Natural killer cell (primary cell): ENCODE measurements around the gene TRAK1. TPM values are rescaled to one million over a fixed set of nuclear protein-coding genes. Genes with fewer than 3 reads are reported as not detected.

Experiments used
- ATAC-seq, 3 donors: fragments of 150-1000 bp in 2 of 3; fragments of 200-7000 bp in 1 of 3; cut with Tn5 transposase; 1 replicate in 1 of 3; 2 replicates in 2 of 3; pipeline ENCODE4 v1.10.0; 2021; ENCODE audit warnings: mild to moderate bottlenecking in 2 of 3, moderate library complexity in 2 of 3
- DNase-seq, 2 donors: peaks; one replicate each; pipeline versions ENCODE4 v3.0.0 to v3.0.0-alpha.2; 2013 to 2021; ENCODE audit warnings: mixed read lengths in 1 of 2
- H3K27ac ChIP-seq: one replicate; pipeline ENCODE4 v1.5.1; 2013; ENCODE audit warnings: mild to moderate bottlenecking, low read length
- H3K27me3 ChIP-seq: one replicate; pipeline ENCODE4 v1.6.1; 2013; ENCODE audit warnings: low read length; ENCODE audit not compliant: control insufficient read depth, insufficient read depth
- H3K36me3 ChIP-seq: one replicate; pipeline ENCODE4 v1.6.1; 2013; ENCODE audit warnings: low read length; ENCODE audit not compliant: control insufficient read depth, insufficient read depth
- H3K4me1 ChIP-seq: one replicate; pipeline ENCODE4 v1.6.1; 2013; ENCODE audit warnings: low read length; ENCODE audit not compliant: control insufficient read depth, insufficient read depth
- H3K4me3 ChIP-seq: one replicate; pipeline ENCODE4 v1.5.1; 2013; ENCODE audit warnings: low read length
- H3K9me3 ChIP-seq: one replicate; pipeline ENCODE4 v1.6.1; 2013; ENCODE audit warnings: low read length; ENCODE audit not compliant: control insufficient read depth, insufficient read depth
- H3K27ac Mint-ChIP-seq, 2 donors: one replicate each; pipeline ENCODE4 v1.8.0; 2022; ENCODE audit warnings: mild to moderate bottlenecking in 2 of 2, mixed read lengths in 2 of 2, moderate library complexity in 1 of 2
- H3K27me3 Mint-ChIP-seq, 2 donors: one replicate each; pipeline ENCODE4 v1.8.0; 2022; ENCODE audit warnings: low read depth in 2 of 2, mixed read lengths in 2 of 2
- H3K36me3 Mint-ChIP-seq: one replicate; pipeline ENCODE4 v1.8.0; 2022; ENCODE audit warnings: mixed read lengths
- H3K4me1 Mint-ChIP-seq, 2 donors: one replicate each; pipeline ENCODE4 v1.8.0; 2022; ENCODE audit warnings: mixed read lengths in 2 of 2
- H3K4me3 Mint-ChIP-seq: one replicate; pipeline ENCODE4 v1.8.0; 2022; ENCODE audit warnings: mild to moderate bottlenecking, moderate library complexity, mixed read lengths
- H3K9me3 Mint-ChIP-seq, 2 donors: one replicate each; pipeline ENCODE4 v1.8.0; 2022; ENCODE audit warnings: mixed read lengths in 2 of 2
- WGBS: methylation state at CpG from one replicate; pipeline ENCODE4 v1.1.7; 2013; ENCODE audit warnings: missing lambda C conversion rate; ENCODE audit not compliant: insufficient coverage; 5-methylcytosine and 5-hydroxymethylcytosine counted together
- intact Hi-C: fragments of 100-400 bp; cut with micrococcal nuclease; formaldehyde crosslinking; loops from one replicate; pipeline ENCODE4 v1.14.2; 2022
- total RNA-seq, 4 donors: library from RNA; stranded (reverse); fragments of 120-200 nt in 1 of 4; gene quantifications; one replicate each; pipeline versions ENCODE4 v1.2.3 to v1.2.4, GENCODE V29; 2013 to 2022
- TF ChIP-seq, protein P1 (sequence below): fragments of 200-600 bp; IDR thresholded peaks from one replicate; pipeline ENCODE4 v1.8.0; 2022; ENCODE audit warnings: antibody characterized with exemption

Gene TRAK1
- total RNA-seq, 3 donors from 2014 or later (not counting 1 experiment from before 2014, with no cell fraction given): 30.7 to 31.8 (median 31.8) TPM

DNA sequence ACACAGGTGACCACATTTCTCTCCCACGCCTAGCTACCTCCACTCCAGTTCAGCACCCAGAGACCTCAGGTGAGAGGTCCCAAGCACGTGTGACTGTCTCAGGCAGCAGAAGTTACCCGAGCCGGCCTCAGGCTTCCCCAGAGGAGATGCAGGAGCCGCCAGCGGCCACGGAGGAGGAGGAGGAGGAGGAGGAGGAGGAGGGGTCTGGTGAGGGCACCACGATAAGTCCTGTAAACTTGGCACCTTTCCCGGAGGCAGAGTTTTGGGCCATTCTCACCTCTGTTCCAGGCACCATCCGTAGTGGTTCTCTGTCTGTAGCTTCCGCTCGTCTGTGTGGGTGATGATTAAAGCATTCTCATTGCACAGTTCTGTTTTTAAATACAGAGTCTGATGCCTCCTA lies 118.8 kb downstream of the TRAK1 start:
- peaks cover 18% of the 10 kb centered on the region for H3K4me1 ChIP-seq
- H3K27me3 ChIP-seq: no peaks in the 10 kb centered on the region
- ATAC-seq (no peak), DNase-seq (no peak)
- H3K27ac ChIP-seq: no peak overlapping the region
- H3K36me3 Mint-ChIP-seq: peaks cover 11% of the 10 kb centered on the region
- no peaks in the 10 kb centered on the region for H3K9me3 Mint-ChIP-seq
- peaks cover 33% of the 10 kb centered on the region for H3K36me3 ChIP-seq
- no peaks in the 10 kb centered on the region for H3K9me3 ChIP-seq
- H3K4me3 ChIP-seq: no peak overlapping the region
- intact Hi-C loops: no loop called here
- H3K4me1 Mint-ChIP-seq: peaks cover 24% of the 10 kb centered on the region in 2 donors
- H3K27me3 Mint-ChIP-seq: no peaks in the 10 kb centered on the region
- TF ChIP-seq, protein P1, sequence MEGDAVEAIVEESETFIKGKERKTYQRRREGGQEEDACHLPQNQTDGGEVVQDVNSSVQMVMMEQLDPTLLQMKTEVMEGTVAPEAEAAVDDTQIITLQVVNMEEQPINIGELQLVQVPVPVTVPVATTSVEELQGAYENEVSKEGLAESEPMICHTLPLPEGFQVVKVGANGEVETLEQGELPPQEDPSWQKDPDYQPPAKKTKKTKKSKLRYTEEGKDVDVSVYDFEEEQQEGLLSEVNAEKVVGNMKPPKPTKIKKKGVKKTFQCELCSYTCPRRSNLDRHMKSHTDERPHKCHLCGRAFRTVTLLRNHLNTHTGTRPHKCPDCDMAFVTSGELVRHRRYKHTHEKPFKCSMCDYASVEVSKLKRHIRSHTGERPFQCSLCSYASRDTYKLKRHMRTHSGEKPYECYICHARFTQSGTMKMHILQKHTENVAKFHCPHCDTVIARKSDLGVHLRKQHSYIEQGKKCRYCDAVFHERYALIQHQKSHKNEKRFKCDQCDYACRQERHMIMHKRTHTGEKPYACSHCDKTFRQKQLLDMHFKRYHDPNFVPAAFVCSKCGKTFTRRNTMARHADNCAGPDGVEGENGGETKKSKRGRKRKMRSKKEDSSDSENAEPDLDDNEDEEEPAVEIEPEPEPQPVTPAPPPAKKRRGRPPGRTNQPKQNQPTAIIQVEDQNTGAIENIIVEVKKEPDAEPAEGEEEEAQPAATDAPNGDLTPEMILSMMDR: no peak
- H3K4me3 Mint-ChIP-seq: no peak overlapping the region
- 94% methylated on average over 12 of the region's 12 CpGs for WGBS
- no peak overlapping the region for H3K27ac Mint-ChIP-seq

DNA sequence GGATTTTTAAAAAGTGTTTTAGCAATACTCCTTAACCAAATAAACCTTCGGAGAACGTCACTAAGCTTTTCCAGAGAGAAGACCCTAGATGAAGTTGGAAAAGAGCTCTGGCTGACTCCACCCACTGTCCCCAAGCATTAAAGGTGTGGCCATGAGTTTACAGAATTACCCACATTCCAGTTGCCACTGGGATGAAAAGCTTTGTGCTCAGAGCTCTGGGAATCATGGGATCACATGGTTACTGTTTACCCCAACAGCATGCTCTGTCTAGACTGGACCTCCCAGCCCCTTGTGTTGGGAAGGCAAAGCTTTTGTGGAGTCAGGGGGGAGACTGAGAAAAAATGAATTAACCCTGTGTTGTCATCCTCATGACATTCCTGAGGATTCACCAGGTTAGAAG lies 119.6 kb downstream of the TRAK1 start:
- Histone ChIP-seq H3K4me3 (no peak overlapping the region), H3K9me3 (no peaks in the 10 kb centered on the region), H3K27me3 (no peaks in the 10 kb centered on the region), H3K36me3 (peaks cover 29% of the 10 kb centered on the region), H3K4me1 (peaks cover 18% of the 10 kb centered on the region), H3K27ac (no peak overlapping the region)
- Mint-ChIP-seq H3K9me3 (no peaks in the 10 kb centered on the region), H3K27ac (no peak overlapping the region), H3K36me3 (peaks cover 11% of the 10 kb centered on the region), H3K4me1 (peaks cover 26 to 29% of the 10 kb centered on the region in 2 donors), H3K27me3 (no peaks in the 10 kb centered on the region), H3K4me3 (no peak overlapping the region)
- TF ChIP-seq, protein P1: no peak
- intact Hi-C loops: no loop called here
- WGBS: 100% methylated on average over 2 of the region's 2 CpGs
- DNase-seq: no peak
- no peak for ATAC-seq

DNA sequence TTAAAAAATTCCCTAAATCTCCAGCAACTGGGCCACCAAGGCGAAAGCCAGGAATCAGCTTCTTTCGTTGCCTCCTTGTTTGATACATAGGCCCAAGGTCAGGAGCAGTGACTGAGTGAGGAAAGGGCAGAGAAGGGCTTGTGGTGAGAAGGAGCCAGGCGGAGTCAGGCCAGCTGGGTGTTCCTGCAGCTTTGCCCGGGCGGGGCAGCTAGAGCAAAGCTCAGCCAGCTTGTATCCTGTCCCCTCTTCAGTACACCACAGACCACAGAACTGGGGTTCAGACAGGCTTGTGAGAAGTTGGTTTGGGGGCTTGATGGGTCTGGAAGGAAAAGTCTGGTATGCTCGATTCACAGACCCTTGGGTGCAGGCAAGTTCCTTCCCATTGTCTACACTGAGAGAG lies 122.3 kb downstream of the TRAK1 start:
- H3K27ac Mint-ChIP-seq: peak overlapping the region; percentile 35 to 53
- H3K27me3 ChIP-seq: no peaks in the 10 kb centered on the region
- H3K27ac ChIP-seq: no peak overlapping the region
- H3K4me1 Mint-ChIP-seq: peaks cover 49 to 50% of the 10 kb centered on the region in 2 donors
- no peaks in the 10 kb centered on the region for H3K9me3 Mint-ChIP-seq
- no peak overlapping the region for H3K4me3 Mint-ChIP-seq
- peaks cover 28% of the 10 kb centered on the region for H3K4me1 ChIP-seq
- H3K27me3 Mint-ChIP-seq: no peaks in the 10 kb centered on the region
- 29% methylated on average over 4 of the region's 6 CpGs for WGBS
- TF ChIP-seq, protein P1: no peak
- H3K36me3 ChIP-seq: peaks cover 21% of the 10 kb centered on the region
- DNase-seq (peak in 1 of 2 donors; percentile 36), ATAC-seq (peak; percentile 21 to 67 (median 29))
- peaks cover 11% of the 10 kb centered on the region for H3K36me3 Mint-ChIP-seq
- H3K9me3 ChIP-seq: no peaks in the 10 kb centered on the region
- intact Hi-C loops: no loop called here
- H3K4me3 ChIP-seq: no peak overlapping the region

DNA sequence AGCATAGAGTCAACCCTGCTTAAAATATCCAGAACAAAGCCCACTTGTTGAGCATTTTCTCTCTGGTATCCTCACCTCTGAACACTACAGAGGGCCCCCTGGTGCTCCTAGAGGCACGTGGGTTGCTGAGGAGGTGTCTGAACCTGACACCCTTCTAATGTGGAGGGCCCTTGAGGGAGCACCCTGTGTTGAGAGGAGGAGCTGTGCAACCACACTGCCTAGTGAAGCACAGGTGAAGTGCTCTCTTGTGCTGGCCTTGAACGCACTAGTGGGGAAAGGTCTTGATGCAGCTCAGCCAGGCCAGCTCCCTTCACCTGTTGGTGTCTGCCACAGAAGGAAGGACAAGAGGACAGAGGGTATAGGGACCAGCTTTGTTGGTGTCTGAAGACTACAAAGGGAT lies 122.9 kb downstream of the TRAK1 start:
- intact Hi-C loops: no loop called here
- peak overlapping the region; percentile 6 for H3K4me3 Mint-ChIP-seq
- peaks cover 20% of the 10 kb centered on the region for H3K36me3 ChIP-seq
- H3K27ac ChIP-seq: no peak overlapping the region
- 41% methylated on average over 2 of the region's 2 CpGs for WGBS
- H3K4me1 Mint-ChIP-seq: peaks cover 49 to 50% of the 10 kb centered on the region in 2 donors
- ATAC-seq (peak in 2 of 3 donors; percentile 21 to 68), DNase-seq (peak in 1 of 2 donors; percentile 25)
- no peaks in the 10 kb centered on the region for H3K9me3 ChIP-seq
- H3K27me3 Mint-ChIP-seq: no peaks in the 10 kb centered on the region
- peaks cover 11% of the 10 kb centered on the region for H3K36me3 Mint-ChIP-seq
- peak overlapping the region; percentile 35 to 53 for H3K27ac Mint-ChIP-seq
- no peaks in the 10 kb centered on the region for H3K9me3 Mint-ChIP-seq
- TF ChIP-seq, protein P1: no peak
- H3K27me3 ChIP-seq: no peaks in the 10 kb centered on the region
- no peak overlapping the region for H3K4me3 ChIP-seq
- peaks cover 28% of the 10 kb centered on the region for H3K4me1 ChIP-seq
